GM12891 (cell line): ENCODE data around the gene OVCA2.

ENCODE experiments used
- DNase-seq: peaks from one replicate; pipeline ENCODE4 v3.0.0; 2011; ENCODE audit warnings: low spot score; ENCODE audit not compliant: insufficient read length
- FAIRE-seq: peaks from 2 replicates; lab custom pipeline; 2011; peaks lifted over from hg19 to GRCh38; lab: Jason Lieb, UNC
- PAX5 ChIP-seq: IDR thresholded peaks from 2 replicates; pipeline ENCODE4 v1.6.1; 2011; ENCODE audit warnings: low read length, moderate library complexity, mild to moderate bottlenecking; ENCODE audit not compliant: insufficient read depth, severe bottlenecking
- POLR2A ChIP-seq: IDR thresholded peaks from 2 replicates; pipeline ENCODE4 v1.6.1; 2011; ENCODE audit warnings: low read depth, low read length, control low read depth
- POLR2AphosphoS5 ChIP-seq: IDR thresholded peaks from 2 replicates; pipeline ENCODE4 v1.6.1; 2011; ENCODE audit warnings: low read depth, low read length, control low read depth
- POU2F2 ChIP-seq: IDR thresholded peaks from 2 replicates; pipeline ENCODE4 v1.6.1; 2011; ENCODE audit warnings: low read depth, mild to moderate bottlenecking, control low read depth, low read length, moderate library complexity
- SPI1 ChIP-seq: IDR thresholded peaks from 2 replicates; pipeline ENCODE4 v1.6.1; 2011; ENCODE audit warnings: low read depth, low read length, control low read depth
- TAF1 ChIP-seq: IDR thresholded peaks from 2 replicates; pipeline ENCODE4 v1.6.1; 2011; ENCODE audit warnings: low read depth, low read length, control low read depth

Gene OVCA2

DNA sequence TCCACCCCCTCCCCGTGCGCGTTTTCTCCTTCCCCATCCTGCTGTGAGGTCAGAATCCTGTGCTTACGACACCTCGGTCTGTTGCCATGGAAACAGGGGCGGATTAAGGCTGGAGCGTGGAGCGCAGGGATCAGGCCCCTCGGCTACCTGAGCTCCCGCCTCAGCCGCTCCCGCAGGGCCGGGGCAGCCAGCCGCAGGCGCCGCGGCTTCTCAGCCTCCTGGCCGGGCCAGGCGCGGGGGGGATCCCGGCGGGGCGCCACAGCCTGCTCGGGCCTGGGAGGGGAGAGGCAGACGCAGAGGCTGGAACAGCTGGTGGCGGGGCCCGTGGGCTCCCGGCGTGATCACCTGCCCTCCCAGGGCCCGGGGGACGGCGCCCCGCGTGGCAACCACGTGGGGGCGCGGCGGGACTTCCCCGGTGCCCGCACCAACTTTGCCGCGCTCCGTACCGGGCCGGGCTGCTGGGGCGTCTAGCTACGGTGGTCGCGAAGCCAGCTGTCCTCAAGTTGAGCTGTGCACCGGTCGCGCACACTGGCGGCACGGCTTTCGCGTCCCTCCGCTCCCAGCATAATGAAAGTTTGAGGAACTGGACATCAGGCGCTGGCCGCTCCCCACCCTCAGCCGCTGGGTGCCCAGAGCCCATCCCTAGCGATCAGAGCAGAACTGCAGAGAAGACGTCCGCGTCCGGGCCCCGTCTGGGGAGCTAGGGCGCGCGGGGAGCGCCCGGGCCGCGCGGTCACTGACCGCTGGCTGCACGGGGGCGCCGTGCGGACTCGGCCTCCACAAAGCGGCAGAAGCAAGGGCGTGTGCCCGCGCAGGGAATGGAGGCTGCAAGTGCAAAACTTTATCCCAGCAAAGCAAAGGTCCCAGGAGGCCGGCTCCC is 17.9 kb upstream of the OVCA2 start:
- DNase-seq: no peak
- no peak for FAIRE-seq
- TF ChIP-seq POU2F2 (no peak), POLR2A (no peak), PAX5 (no peak), TAF1 (no peak), SPI1 (no peak), POLR2AphosphoS5 (no peak)

DNA sequence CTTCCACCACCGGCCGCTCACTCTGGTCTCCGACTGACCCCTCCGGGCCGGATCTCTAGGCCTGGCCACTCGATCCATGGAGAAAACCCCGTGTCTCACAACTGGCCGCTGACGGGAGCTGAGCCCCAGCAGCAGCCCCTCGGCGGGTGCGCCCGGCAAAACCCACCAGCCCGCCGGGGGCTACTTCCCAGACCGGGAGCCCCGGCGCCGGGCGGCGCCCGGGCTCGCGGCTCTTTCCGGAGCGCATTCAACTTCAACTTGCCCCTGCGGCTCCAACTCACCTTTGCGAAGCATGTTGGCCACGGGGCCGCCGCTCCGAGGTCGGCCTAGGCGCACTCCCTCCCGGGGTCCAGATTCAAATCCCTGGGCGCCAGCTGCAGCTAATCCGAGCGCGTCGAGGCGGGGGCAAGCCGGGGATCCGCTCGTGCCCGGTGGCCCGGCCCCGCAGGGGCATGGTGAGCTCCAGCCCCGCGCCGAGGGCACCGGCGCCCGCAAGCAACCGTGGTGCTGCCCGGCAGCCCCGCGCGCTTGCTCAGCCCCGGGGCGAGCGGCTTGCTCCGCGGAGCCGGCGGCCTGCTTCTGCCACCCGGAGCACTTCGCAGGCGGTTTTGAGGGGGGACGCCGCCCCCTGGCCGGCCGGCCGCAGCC is 17.1 kb upstream of the OVCA2 start:
- FAIRE-seq: no peak
- no peak for DNase-seq
- TF ChIP-seq POLR2AphosphoS5 (no peak), SPI1 (no peak), PAX5 (no peak), TAF1 (no peak), POU2F2 (no peak), POLR2A (no peak)

DNA sequence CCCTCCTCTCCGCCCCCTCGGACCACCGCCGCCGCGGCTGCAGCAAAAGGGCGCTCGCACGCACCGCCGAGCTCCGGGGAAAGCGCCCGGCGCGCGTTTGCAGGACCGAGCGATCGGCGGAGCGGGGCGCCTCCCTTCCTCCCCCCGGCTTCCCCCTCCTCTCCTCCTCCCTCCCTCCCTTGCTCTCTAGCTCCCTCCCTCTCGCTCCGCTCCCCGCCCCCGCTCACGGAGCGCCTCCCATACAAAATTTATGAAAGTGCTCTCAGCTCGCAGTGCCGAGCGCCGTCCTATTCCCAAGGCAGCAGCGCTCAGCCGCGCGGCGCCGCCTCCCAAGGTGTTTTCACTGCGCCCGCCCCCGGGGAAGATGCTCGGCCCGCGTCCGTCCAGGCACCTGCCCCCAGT is 16.6 kb upstream of the OVCA2 start, which contains the start of gene RTN4RL1:
Gene RTN4RL1 (minus strand): TSS at position 115 of the 402 bp plus-strand sequence. CDS start 469 bp downstream, outside the sequence.
- FAIRE-seq (no peak), DNase-seq (peak; percentile 63)
- TF ChIP-seq POU2F2 (no peak), POLR2AphosphoS5 (no peak), SPI1 (no peak), POLR2A (no peak), TAF1 (no peak), PAX5 (no peak)

DNA sequence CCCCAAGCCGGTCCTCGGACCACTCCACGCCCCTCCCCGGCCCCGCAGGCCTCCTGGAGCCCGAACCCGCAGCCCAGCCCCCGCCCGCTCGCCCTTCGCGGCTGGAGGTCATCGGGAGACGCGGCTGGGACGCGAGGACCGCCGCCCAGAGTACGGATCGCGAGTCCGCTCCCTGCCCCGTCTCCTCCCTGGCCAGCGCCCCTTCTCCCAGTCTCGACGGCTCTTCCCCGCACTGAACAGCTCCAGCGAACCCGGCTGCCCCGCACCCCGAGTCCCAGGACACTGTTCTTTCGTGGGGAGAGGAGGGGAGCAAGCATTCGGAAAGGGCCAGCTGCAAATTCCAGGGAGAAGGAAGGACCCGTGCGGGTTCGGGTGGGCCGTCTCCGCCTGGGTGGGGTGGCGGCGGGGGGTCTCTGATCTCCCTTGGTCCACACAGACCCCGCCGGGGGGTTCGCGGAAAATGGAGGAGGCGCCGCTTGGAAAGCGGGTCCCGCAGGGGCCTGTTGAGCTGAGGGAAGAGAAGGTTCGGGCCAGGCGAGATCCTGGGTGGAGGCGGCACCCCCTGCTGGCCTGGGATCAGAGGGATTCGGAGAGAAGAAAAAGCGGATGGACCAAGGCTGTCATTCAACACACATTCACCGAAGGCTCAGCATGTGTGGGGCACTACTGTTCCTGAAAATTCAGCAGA is 16.1 kb upstream of the OVCA2 start:
- no peak for DNase-seq

GRCh38 chr17:2027528-2028233 is 14.1 kb upstream of the OVCA2 start:
- TF ChIP-seq SPI1: no peak
- FAIRE-seq (no peak), DNase-seq (no peak)

More for the DNA sequence above, 16.1 kb upstream of the OVCA2 start:
- no peak for TF ChIP-seq POU2F2
- no peak for TF ChIP-seq SPI1
- TF ChIP-seq POLR2A: no peak
- no peak for TF ChIP-seq PAX5
- peak; percentile 50 for FAIRE-seq

DNA sequence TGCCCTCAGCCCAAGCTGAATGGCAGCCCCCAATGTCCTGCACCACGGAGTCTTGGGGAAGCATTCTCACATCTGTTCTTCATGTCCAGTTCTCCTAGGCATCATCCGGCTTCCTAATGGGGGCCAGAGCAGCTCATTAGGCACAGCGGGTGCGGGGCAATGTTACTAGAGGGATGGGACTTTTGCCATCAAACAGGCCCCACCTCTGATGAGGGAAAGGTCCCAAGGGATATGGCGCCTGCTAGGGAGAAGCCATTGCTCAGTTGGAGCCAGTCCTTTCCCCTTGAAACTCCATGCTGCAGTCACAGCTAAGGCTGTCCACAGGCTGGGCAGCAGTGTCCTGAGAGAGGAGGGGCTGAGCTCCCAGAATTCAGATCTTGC is 13.6 kb upstream of the OVCA2 start:
- TF ChIP-seq POLR2A: no peak
- no peak for TF ChIP-seq TAF1
- TF ChIP-seq POU2F2: no peak
- no peak for TF ChIP-seq POLR2AphosphoS5
- no peak for TF ChIP-seq SPI1
- no peak for TF ChIP-seq PAX5
- FAIRE-seq: no peak
- no peak for DNase-seq

GRCh38 chr17:2028737-2029136 is 13.1 kb upstream of the OVCA2 start:
- TF ChIP-seq POU2F2 (no peak), TAF1 (no peak), POLR2A (no peak), SPI1 (no peak), PAX5 (no peak), POLR2AphosphoS5 (no peak)
- no peak for DNase-seq
- FAIRE-seq: no peak

- TF ChIP-seq POU2F2 (no peak; the same call in 1 of the 2 replicates), TAF1 (peak; percentile 74), SPI1 (no peak), PAX5 (no peak), POLR2A (0 out of 2 replicates have a peak, but pooled peaks have one; percentile 29), POLR2AphosphoS5 (no peak)
- DNase-seq (peak; percentile 89), FAIRE-seq (peak; percentile 99)
These were observed 11.7 kb upstream of the OVCA2 start, which contains the start of gene DPH1 for GRCh38 chr17:2029911-2030778. DPH1 (plus strand) TSS chr17:2030153; CDS start chr17:2030170, 17 bp downstream.

DNA sequence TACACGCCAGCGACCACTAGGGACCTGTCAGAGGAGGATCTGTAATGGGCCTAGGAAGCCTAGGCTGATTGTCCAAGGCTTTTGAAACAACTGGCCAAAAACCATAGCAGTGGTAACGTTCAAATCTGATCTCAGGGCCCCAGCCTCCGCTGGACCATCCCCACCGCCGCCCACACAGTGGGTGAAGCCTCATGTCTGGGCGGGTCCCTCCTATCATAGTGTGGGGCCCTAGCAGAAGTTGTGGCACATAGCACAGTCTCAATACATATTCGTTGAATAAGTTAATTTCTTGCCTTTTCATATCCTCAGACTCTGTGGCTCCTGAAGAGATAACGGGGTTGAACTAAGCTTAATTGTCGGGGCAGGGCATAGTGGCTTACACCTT is 11.1 kb upstream of the OVCA2 start:
- FAIRE-seq (no peak), DNase-seq (no peak)
- TF ChIP-seq POLR2AphosphoS5 (no peak), TAF1 (no peak), PAX5 (no peak), POLR2A (peak; percentile 18; the same call in 1 of the 2 replicates), POU2F2 (no peak), SPI1 (0 out of 2 replicates have a peak, but pooled peaks have one; percentile 35)
